Fibroblast of gingiva (primary cell): Measurements from ENCODE around the gene FIGN.

ENCODE experiments used
- DNase-seq: peaks from one replicate; pipeline ENCODE4 v3.0.0-alpha.2; 2011; ENCODE audit warnings: low read depth

The FIGN gene

DNA sequence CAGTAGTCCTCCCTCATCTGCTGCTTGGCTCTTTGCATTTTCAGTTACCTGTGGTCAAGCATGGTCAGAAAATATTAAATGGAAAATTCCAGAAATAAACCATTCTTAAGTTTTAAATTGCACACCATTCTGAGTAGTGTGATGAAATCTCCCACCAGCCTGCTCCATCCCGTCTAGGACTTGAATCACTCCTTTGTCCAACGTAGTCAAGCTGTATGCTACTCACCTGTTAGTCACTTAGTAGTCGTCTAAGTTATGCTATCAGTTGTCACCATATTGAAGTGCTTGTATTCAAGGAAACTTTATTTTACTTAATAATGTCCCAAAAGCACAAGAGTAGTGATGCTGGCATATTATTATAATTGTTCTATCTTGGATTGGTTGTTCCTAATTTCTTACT, 172.5 kb downstream of the FIGN start:
- DNase-seq = no peak

DNA sequence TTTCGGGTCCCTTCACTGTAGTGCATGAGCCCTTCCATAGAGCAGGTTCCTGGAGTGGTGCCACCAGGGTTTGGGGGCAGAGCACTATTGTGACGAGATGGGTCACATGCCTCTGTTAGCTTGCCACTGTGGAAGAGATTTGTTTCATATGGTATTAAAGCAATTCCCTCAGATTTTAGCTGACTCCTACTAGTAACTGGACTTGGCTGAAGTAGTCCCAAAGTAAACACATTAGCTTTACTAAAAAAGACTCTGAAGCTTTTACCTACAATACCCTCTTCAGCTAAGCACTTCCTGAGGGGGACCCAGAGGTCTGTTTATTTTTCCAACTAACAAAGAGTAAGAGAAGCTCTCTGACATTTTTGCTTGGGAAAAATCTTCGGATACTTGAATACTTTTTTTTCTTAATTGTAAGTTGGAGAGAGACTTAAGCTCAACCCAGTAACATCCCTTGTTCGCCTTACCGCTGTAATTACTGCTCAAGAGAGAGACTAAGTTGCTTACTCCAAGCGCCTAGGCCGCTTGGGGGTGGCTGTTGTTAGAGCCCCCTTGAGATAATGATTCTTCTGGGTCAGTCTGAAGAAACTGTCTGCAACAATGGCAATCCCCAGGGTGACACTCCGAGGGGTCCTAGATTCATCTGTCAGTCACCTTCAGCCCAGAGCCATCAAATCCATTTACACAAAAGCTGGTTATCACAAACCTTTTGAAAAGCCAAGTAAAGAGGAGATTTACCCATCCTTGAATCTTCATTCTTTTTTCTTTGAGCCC, 177.4 kb downstream of the FIGN start:
- DNase-seq = no peak

DNA sequence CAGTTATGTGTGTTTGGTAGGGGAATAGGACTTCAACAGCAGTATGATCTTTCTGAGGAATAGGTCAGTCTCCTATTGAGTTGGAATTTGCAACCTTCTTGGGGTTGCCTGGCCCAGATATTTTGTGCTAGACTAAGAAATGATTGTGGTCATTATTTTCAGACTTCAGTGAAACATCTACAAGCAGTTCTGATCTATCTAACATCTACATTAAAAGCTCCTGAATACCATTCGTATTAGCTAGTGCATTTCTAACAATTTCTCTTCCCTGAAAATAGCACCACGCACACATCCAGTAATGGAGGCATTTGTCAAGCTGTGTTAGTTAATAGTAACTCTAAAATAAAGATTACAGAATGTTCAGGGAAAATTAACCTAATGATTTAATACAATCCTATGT, 179.3 kb downstream of the FIGN start:
- no peak for DNase-seq

DNA sequence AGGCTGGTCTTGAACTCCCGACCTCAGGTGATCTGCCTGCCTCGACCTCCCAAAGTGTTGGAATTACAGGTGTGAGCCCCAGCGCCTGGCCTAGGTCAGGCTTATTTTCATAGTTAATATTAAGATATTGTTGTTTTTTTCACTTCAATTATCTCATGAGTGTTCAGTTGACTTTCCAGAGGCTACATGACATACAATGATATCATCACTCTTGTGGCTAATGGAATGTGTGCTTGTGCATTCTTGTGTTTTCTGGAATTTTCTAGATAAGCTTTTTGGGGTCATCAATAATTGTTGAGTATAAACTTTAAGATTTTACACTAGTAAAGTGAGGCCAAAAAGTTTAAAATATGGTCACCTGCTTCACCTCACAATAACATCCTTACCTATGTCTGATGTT, 180.9 kb downstream of the FIGN start:
- DNase-seq = no peak

DNA sequence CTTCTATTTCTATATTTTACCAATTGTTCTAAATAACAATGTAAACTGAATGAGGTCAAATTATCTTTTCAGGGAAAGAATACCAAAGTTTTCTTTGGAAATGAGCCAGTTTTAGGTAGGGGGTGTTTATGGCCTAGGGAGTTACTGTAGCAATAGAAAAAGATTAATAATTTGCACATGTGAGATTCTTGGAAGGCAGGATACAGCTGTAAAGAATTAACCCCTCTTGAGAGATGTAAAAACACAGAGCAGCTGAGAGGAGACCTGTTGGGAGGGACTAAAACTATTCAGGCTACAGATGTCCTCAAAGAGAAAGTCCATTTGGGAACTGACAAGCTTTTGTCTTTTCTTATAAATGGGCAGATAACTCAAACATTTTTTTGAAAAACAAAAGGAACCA, 182.2 kb downstream of the FIGN start:
- peak; percentile 64 for DNase-seq

DNA sequence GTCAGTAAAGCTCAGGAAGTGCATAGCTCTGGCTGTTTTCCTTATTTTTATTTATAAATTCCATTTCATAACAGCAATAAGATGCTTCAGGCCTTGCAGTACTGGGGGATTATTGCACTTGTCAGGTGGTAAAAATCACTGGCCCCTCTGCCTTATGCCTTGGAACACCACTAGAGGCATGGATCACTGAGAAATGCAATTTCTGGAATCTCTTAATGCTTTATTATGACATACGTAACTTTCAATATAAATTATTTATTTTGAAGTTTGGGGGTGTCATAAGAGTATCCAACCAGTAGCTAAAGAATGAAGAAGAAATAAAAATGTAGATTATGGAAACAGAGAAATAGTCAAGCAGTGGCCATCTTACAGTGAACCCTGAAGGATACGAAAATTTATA, 183.1 kb downstream of the FIGN start:
- DNase-seq = no peak

DNA sequence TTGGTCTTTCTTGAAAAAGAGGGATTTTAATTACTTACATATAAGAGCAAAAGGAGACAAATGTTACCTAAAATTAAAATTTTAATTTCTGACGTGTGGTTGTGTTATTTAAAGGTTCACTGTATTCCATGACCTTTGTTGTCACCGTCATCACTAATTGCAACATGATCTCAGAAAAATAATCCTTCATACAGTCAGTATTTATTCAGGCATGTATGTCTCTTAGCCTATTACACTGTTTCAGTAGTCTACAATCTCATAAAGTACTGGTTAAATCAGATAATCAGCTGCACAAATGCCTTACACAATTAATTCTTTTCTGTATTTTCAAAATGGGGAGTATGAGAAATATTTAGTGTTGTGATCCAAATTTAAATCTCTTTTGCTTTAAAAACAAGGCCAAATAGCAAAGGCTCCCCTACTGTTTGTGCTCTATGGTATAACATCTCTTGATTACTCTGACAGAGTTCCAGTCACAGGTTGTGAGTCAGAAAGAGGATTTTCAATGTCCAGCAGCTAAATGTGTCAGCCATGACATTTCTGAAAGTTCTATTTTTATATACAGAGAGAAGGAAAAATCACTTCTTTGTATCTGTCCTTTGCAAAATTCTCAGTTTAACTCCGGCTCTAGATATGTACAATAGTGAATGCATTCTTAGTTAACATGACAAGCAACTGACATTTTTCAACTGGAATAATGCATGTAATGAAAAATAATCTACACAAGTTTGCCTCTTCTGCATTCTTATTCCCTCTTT, 184.0 kb downstream of the FIGN start:
- DNase-seq = peak; percentile 7

DNA sequence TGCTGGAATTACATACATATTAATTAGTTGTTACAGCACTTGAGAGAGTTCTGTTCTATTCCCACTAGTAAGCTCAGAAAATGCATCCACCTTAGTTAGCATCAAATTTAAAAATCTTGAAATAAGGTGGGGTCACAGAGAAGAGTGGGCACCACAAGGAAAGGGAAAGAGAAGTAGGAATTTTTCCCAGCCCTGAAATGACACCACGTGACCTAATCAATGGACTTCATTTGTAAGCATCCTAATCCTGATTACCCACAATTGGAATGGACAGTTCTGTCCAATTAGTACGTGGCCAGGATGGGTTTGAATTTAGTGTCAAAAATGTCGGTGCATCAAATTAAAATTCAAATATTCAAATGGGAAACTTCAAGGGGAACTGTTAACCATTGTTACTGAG, 186.8 kb downstream of the FIGN start:
- DNase-seq = no peak
